ENCODE results near the gene APMAP.
"Not testable (repeated sequence)": the region's sequence is repeated elsewhere in the genome, so short reads cannot be mapped to it uniquely, and the experiment has no call there.

APMAP gene

GRCh38 chr20:24933266-24933908 is 59.2 kb downstream of the APMAP start:
- DNase-seq (ENCODE audit: extremely low read depth, low read depth): no peak
- no peak for TF ChIP-seq CTCF (IDR thresholded peaks at IDR 0.05; ENCODE audit: low read depth, low read length)

GRCh38 chr20:24931893-24932292 is 60.7 kb downstream of the APMAP start:
- not testable (repeated sequence) for DNase-seq (ENCODE audit: extremely low read depth, low read depth)

- DNase-seq (ENCODE audit: extremely low read depth, low read depth): not testable (repeated sequence)
- TF ChIP-seq CTCF (IDR thresholded peaks at IDR 0.05; ENCODE audit: low read depth, low read length): peak; percentile 9
Measured at GRCh38 chr20:24930724-24931688, 61.5 kb downstream of the APMAP start.

GRCh38 chr20:24929867-24930723 is 62.5 kb downstream of the APMAP start:
- not testable (repeated sequence) for DNase-seq (ENCODE audit: extremely low read depth, low read depth)

GRCh38 chr20:24929259-24929658 is 63.3 kb downstream of the APMAP start:
- not testable (repeated sequence) for DNase-seq (ENCODE audit: extremely low read depth, low read depth)

GRCh38 chr20:24920706-24921105 is 71.8 kb downstream of the APMAP start:
- not testable (repeated sequence) for DNase-seq (ENCODE audit: extremely low read depth, low read depth)

- DNase-seq (ENCODE audit: extremely low read depth, low read depth): not testable (repeated sequence)
Measured at GRCh38 chr20:24919665-24920064, 72.9 kb downstream of the APMAP start.

- DNase-seq (ENCODE audit: extremely low read depth, low read depth): no peak
- no peak for TF ChIP-seq CTCF (IDR thresholded peaks at IDR 0.05; ENCODE audit: low read depth, low read length)
Measured at GRCh38 chr20:24918579-24919566, 73.7 kb downstream of the APMAP start.

GRCh38 chr20:24917797-24918578 is 74.6 kb downstream of the APMAP start:
- TF ChIP-seq CTCF (IDR thresholded peaks at IDR 0.05; ENCODE audit: low read depth, low read length): peak; percentile 86
- peak; percentile 27 for DNase-seq (ENCODE audit: extremely low read depth, low read depth)

All from AG09319 (cell line).